Omental fat pad (tissue), 4 donors: Measurements from ENCODE around the gene AAK1. TPM values are rescaled to one million over a fixed set of nuclear protein-coding genes. Genes with fewer than 3 reads are reported as not detected.

Source experiments
- ATAC-seq: fragments of 150-250 bp; one replicate; pipeline ENCODE4 v1.9.1; 2016; ENCODE audit warnings: mild to moderate bottlenecking, moderate library complexity; ENCODE audit not compliant: low FRiP score
- DNase-seq: peaks from one replicate; pipeline ENCODE4 v3.0.0-alpha.2; 2019; ENCODE audit warnings: low spot score
- CTCF ChIP-seq, 3 donors: fragments of 450-650 bp; IDR thresholded peaks; one replicate each; pipeline ENCODE4 v1.5.1; 2016 to 2017; ENCODE audit warnings: antibody characterized with exemption in 3 of 3, mild to moderate bottlenecking in 3 of 3, moderate library complexity in 2 of 3
- total RNA-seq, 4 donors: library from RNA; depleted of rRNA; stranded (reverse); fragments of >200 nt; gene quantifications; one replicate each; pipeline ENCODE4 v1.1.0, GENCODE V29; 2016

The AAK1 gene
- total RNA-seq, 4 donors from 2014 or later: 41.4 to 62.3 (median 42.5) TPM

DNA sequence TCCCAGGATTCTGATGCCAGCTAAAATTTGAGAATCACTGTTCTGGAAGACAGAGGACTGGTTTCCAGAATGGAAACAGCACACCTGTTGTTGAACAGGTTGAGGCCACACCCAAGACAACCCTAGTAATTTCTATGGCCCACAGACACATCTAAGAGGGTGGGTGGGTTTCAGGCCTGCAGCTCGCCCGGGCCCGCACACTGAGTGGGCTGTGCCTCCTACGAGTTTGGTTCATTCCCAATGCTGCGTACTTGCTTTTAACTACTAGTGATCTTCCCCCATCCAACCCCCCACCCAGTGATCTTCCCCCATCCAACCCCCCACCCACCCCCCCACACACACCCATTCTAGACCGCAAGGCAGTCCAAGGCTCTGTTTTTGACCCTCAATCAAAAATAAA lies 205.0 kb downstream of the AAK1 start:
- no peak for TF ChIP-seq CTCF (IDR thresholded peaks at IDR 0.05)
- DNase-seq (no peak), ATAC-seq (no peak)

- DNase-seq: peak; percentile 34
- peak; percentile 50 for ATAC-seq
- TF ChIP-seq CTCF (IDR thresholded peaks at IDR 0.05): no peak
Measured at GRCh38 chr2:69437751-69438154, 205.8 kb downstream of the AAK1 start.

- ATAC-seq (peak; percentile 99), DNase-seq (peak; percentile 72)
- TF ChIP-seq CTCF (IDR thresholded peaks at IDR 0.05): peak in 2 of 3 donors; percentile 19 to 41
Measured at GRCh38 chr2:69436938-69437750, 206.4 kb downstream of the AAK1 start, which contains the start of gene NFU1. Gene NFU1, minus strand, starts transcription at chr2:69437435. Its CDS starts 13 bp downstream, at chr2:69437422.

DNA sequence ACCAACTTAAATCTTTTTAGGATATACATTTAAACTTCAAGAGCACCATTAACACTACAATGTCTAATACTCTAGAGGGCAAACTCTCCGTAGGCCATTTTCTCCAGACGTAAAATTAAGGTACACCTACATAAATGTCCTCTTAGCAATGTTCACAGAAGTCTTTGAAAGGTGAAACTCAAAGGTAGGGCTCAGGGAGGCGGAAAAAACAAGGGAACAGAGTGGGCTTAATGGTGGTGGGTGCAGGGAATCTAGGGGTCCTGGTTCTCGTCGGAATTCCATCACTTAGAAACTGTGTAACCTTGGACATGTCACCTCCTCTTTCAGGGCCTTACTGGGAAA lies 207.0 kb downstream of the AAK1 start:
- TF ChIP-seq CTCF (IDR thresholded peaks at IDR 0.05): no peak
- ATAC-seq (peak; percentile 1), DNase-seq (no peak)

- DNase-seq (no peak), ATAC-seq (no peak)
- TF ChIP-seq CTCF (IDR thresholded peaks at IDR 0.05): no peak
Measured at GRCh38 chr2:69434753-69435152, 208.8 kb downstream of the AAK1 start.

DNA sequence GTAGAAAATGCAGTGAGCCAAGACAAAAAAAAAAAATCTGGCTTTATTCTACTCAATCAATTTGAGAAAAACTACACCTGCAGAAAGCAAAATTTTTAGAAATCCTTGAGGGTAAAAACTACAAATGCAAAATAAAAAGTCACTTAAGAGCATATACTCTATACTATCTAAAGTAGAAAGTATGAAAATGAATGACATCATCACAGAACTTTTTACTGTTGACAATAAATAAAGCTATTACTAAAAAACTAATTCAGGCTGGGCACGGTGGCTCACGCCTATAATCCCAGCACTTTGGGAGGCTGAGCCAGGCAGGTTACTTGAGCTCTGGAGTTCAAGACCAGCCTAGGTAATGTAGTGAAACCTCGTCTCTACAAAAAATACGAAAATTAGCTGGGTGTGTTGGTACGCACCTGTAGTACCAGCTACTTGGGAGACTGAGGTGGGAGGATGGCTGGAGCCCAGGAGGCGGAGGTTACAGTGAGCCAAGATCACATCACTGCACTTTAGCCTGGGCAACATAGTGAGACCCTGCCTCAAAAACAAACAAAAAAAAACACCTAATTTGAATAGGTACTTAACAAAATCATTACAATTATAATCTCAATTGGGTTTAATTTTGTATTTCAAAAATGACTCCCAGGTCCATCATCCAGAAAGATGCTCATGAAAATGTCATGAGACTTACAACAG lies 213.9 kb downstream of the AAK1 start:
- TF ChIP-seq CTCF (IDR thresholded peaks at IDR 0.05): no peak
- no peak for DNase-seq
- ATAC-seq: no peak
